HepG2 (cell line): Measurements from ENCODE around the gene ISLR. TPM values are rescaled to one million over a fixed set of nuclear protein-coding genes. Genes with fewer than 3 reads are reported as not detected.

Experiments used
- ATAC-seq: fragments of 200-7000 bp; cut with Tn5 transposase; 3 replicates; pipeline ENCODE4 v1.9.1; 2020; ENCODE audit warnings: mild to moderate bottlenecking, moderate library complexity
- BruUV-seq: library from RNA; stranded (reverse); fragments of 400-500 nt; replicated peaks from 2 replicates; lab custom pipeline; 2021; lab: Mats Ljungman, UMichigan
- CTCF ChIA-PET: fragments of 300-600 bp; formaldehyde crosslinking; extraction: SDS; loops from one replicate; lab custom pipeline; 2021; ENCODE audit warnings: low total read pairs, inconsistent platforms, low intra/inter-chr PET ratio; lab: Yijun Ruan, JAX
- POLR2A ChIA-PET: fragments of 350-600 bp; sonication (Branson Sonifier 250); formaldehyde crosslinking; loops from one replicate; lab custom pipeline; 2020; ENCODE audit warnings: antibody characterized with exemption, inconsistent platforms; lab: Yijun Ruan, JAX
- DNase-seq: peaks from one replicate; pipeline ENCODE4 v3.0.0-alpha.2; 2015; ENCODE audit warnings: low spot score
- FAIRE-seq: peaks from 3 replicates; lab custom pipeline; 2011; peaks lifted over from hg19 to GRCh38; lab: Jason Lieb, UNC
- H2AFZ ChIP-seq: one replicate; pipeline ENCODE4 v1.6.1; 2011; ENCODE audit warnings: low read length, inconsistent platforms
- H3K27ac ChIP-seq: fragments of 300-600 bp; 3 replicates; pipeline ENCODE4 v1.8.0; 2011; ENCODE audit warnings: mixed run types, mild to moderate bottlenecking, mixed read lengths, low read length, inconsistent platforms; ENCODE audit not compliant: insufficient read depth; ENCODE audit errors: extremely low read length
- H3K27me3 ChIP-seq, 2 experiments: fragments of 200-600 bp in 1 of 2; 2 replicates in 1 of 2; 3 replicates in 1 of 2; pipeline versions ENCODE4 v1.6.0 to v1.8.0; 2011; ENCODE audit warnings: low read length in 2 of 2, mild to moderate bottlenecking in 2 of 2, moderate library complexity in 2 of 2, inconsistent platforms in 1 of 2; ENCODE audit not compliant: insufficient read depth in 2 of 2, control insufficient read depth in 1 of 2
- H3K36me3 ChIP-seq, 2 experiments: fragments of 200-600 bp in 1 of 2; replicated peaks in 1 of 2; 2 replicates in 1 of 2; 3 replicates in 1 of 2; pipeline versions ENCODE4 v1.5.1 to v1.8.0; 2011; ENCODE audit warnings: low read length in 2 of 2, inconsistent platforms in 1 of 2; ENCODE audit not compliant: insufficient read depth in 2 of 2, control insufficient read depth in 1 of 2
- H3K4me1 ChIP-seq: 2 replicates; pipeline ENCODE4 v1.5.1; 2012; ENCODE audit warnings: low read length, inconsistent platforms; ENCODE audit not compliant: insufficient read depth
- H3K4me2 ChIP-seq: 2 replicates; pipeline ENCODE4 v1.6.0; 2011; ENCODE audit warnings: low read depth, low read length, inconsistent platforms
- H3K4me3 ChIP-seq, 3 experiments: fragments of 200-600 bp in 1 of 3; sonication (generic), shearing (Covaris generic) in 1 of 3; replicated peaks in 1 of 3; 2 replicates each; pipeline ENCODE4 v1.5.1; 2011 to 2016; ENCODE audit warnings: low read length in 3 of 3, inconsistent platforms in 2 of 3, low read depth in 2 of 3, mild to moderate bottlenecking in 2 of 3, control low read depth in 1 of 3, mixed read lengths in 1 of 3; ENCODE audit not compliant: insufficient read depth in 1 of 3
- H3K79me2 ChIP-seq: one replicate; pipeline ENCODE4 v1.6.1; 2011; ENCODE audit warnings: low read length, inconsistent platforms; ENCODE audit not compliant: insufficient read depth
- H3K9ac ChIP-seq: 2 replicates; pipeline ENCODE4 v1.6.0; 2011; ENCODE audit warnings: mild to moderate bottlenecking, low read depth, low read length, inconsistent platforms; ENCODE audit not compliant: insufficient read depth
- H3K9me3 ChIP-seq: 2 replicates; pipeline ENCODE4 v1.5.1; 2012; ENCODE audit warnings: mild to moderate bottlenecking, low read length
- H4K20me1 ChIP-seq: 2 replicates; pipeline ENCODE4 v1.6.0; 2011; ENCODE audit warnings: inconsistent platforms, mild to moderate bottlenecking, low read length, moderate library complexity; ENCODE audit not compliant: insufficient read depth
- MNT ChIP-seq: fragments of 450-650 bp; IDR thresholded peaks from 2 replicates; pipeline ENCODE4 v1.6.1; 2016
- MTA3 ChIP-seq: sonication (generic); formaldehyde crosslinking; IDR thresholded peaks from 2 replicates; pipeline ENCODE4 v1.4.0; 2020; ENCODE audit warnings: missing genetic modification reagents
- THAP7 ChIP-seq: sonication (generic); formaldehyde crosslinking; IDR thresholded peaks from 2 replicates; pipeline ENCODE4 v1.8.1; 2023; ENCODE audit warnings: mild to moderate bottlenecking, missing genetic modification reagents
- ZBTB3 ChIP-seq: sonication (generic); formaldehyde crosslinking; IDR thresholded peaks from 2 replicates; pipeline ENCODE4 v1.4.0; 2020; ENCODE audit warnings: low read depth, mild to moderate bottlenecking, moderate library complexity, missing genetic modification reagents, borderline replicate concordance
- ZNF570 ChIP-seq: sonication (generic); formaldehyde crosslinking; IDR thresholded peaks from 2 replicates; pipeline ENCODE4 v1.4.0; 2020; ENCODE audit warnings: mild to moderate bottlenecking, missing genetic modification reagents, borderline replicate concordance
- WGBS: methylation state at CpG from one replicate; pipeline ENCODE4 v1.1.6; 2017; ENCODE audit warnings: low lambda C conversion rate; 5-methylcytosine and 5-hydroxymethylcytosine counted together
- in situ Hi-C: cut with HindIII; loops from 2 replicates; pipeline ENCODE4 v1.10.0; 2017; ENCODE audit warnings: low pct_unique_long_range_greater_than_20kb; ENCODE audit not compliant: extremely low pct_ligation_motif_present
- intact Hi-C: fragments of 100-400 bp; cut with micrococcal nuclease; formaldehyde crosslinking; loops from one replicate; pipeline ENCODE4 v1.10.0; 2022; ENCODE audit not compliant: unreplicated experiment
- polyA plus RNA-seq, 8 experiments: library from polyadenylated mRNA; depleted of rRNA in 3 of 8; stranded (reverse) in 7 of 8; unstranded in 1 of 8; fragments of >200 nt; fragmentation: Illumina TruSeq in 4 of 8; extraction: Trizol in 4 of 8; gene quantifications; 2 replicates each; pipeline versions ENCODE4 v1.2.1 to v1.2.3, GENCODE V29; 2011 to 2016; ENCODE audit warnings: low read depth in 4 of 8, missing spikeins in 1 of 8, mixed read lengths in 1 of 8; ENCODE audit not compliant: insufficient read depth in 1 of 8
- total RNA-seq, 5 experiments: library from RNA; depleted of rRNA; stranded (reverse); fragments of >200 nt; fragmentation: Illumina TruSeq; extraction: Trizol; gene quantifications; 2 replicates each; pipeline ENCODE4 v1.2.3, GENCODE V29; 2016; ENCODE audit warnings: low read depth in 1 of 5

The ISLR gene
- total and polyA plus RNA-seq, 2 of the 13 experiments (the other 11 are each of a cell fraction or from before 2014, with no cell fraction given): not detected

- Histone ChIP-seq H3K79me2 (no peaks in the 10 kb centered on the region), H3K9me3 (no peaks in the 10 kb centered on the region), H3K9ac (no peak overlapping the region), H3K36me3 (no peaks in the 10 kb centered on the region), H3K4me2 (no peak overlapping the region), H2AFZ (no peak overlapping the region), H4K20me1 (no peaks in the 10 kb centered on the region; the same call in 1 of the 2 replicates)
- POLR2A ChIA-PET: no interaction called here
- DNase-seq: no peak
- CTCF ChIA-PET: no interaction called here
- in situ Hi-C loops: no loop called here
- no TSS peak for BruUV-seq
- ATAC-seq: no peak
- 31% methylated on average over 7 of the region's 21 CpGs for WGBS
- no peak for TF ChIP-seq ZNF570 (CRISPR knock-in tag)
- TF ChIP-seq MNT: peak; percentile 82
- TF ChIP-seq, all 625 proteins: peak for 1
- Histone ChIP-seq H3K27me3 (peaks cover 5 to 7% of the 10 kb centered on the region in 2 experiments; a peak in 3 of 5 replicates), H3K4me3 (no peak overlapping the region), H3K27ac (no peak overlapping the region), H3K4me1 (no peaks in the 10 kb centered on the region)
- FAIRE-seq: no peak
- intact Hi-C loops: no loop called here
These were observed 7.5 kb downstream of the ISLR start for GRCh38 chr15:74180881-74181602.

- TF ChIP-seq MTA3 (CRISPR knock-in tag): no peak
- no peak for TF ChIP-seq ZBTB3 (CRISPR knock-in tag)
- TF ChIP-seq THAP7 (CRISPR knock-in tag): no peak
- Histone ChIP-seq H3K27me3 (peaks cover 1 to 3% of the 10 kb centered on the region in 2 experiments; a peak in 2 of 5 replicates), H2AFZ (no peak overlapping the region), H3K4me3 (no peak overlapping the region), H3K79me2 (no peaks in the 10 kb centered on the region), H3K36me3 (no peaks in the 10 kb centered on the region), H3K9me3 (no peaks in the 10 kb centered on the region), H3K27ac (no peak overlapping the region), H4K20me1 (no peaks in the 10 kb centered on the region; the same call in 1 of the 2 replicates), H3K9ac (no peak overlapping the region), H3K4me1 (no peaks in the 10 kb centered on the region), H3K4me2 (no peak overlapping the region)
- in situ Hi-C loops: no loop called here
- ChIA-PET POLR2A (no interaction called here), CTCF (no interaction called here)
- no peak for FAIRE-seq
- no TSS peak for BruUV-seq
- no peak for ATAC-seq
- 36% methylated on average over 1 of the region's 8 CpGs for WGBS
- no peak for DNase-seq
- intact Hi-C loops: no loop called here
These were observed 8.6 kb downstream of the ISLR start for GRCh38 chr15:74182131-74182530.
